Tibial artery (tissue), 4 donors: Measurements from ENCODE around the gene HRH2.
A peak's percentile ranks its signal among the peaks of the same experiment; 100 is the strongest.

Experiments
- DNase-seq, 2 donors: peaks; one replicate each; pipeline ENCODE4 v3.0.0-alpha.2; 2019
- H3K27ac ChIP-seq, 2 donors: fragments of 200-600 bp; sonication (generic) in 1 of 2; 1 replicate in 1 of 2; 2 replicates in 1 of 2; pipeline ENCODE4 v1.5.1; 2018 to 2019; ENCODE audit warnings: mild to moderate bottlenecking in 1 of 2
- H3K27me3 ChIP-seq, 2 donors: fragments of 200-600 bp; sonication (generic) in 1 of 2; one replicate each; pipeline versions ENCODE4 v1.5.1 to v1.6.0; 2016 to 2019
- H3K36me3 ChIP-seq, 3 donors: fragments of 200-600 bp; sonication (generic) in 2 of 3; one replicate each; pipeline ENCODE4 v1.5.1; 2016 to 2019; ENCODE audit warnings: mild to moderate bottlenecking in 2 of 3
- H3K4me1 ChIP-seq, 4 donors: fragments of 200-600 bp; sonication (generic) in 2 of 4; 1 replicate in 3 of 4; 2 replicates in 1 of 4; pipeline ENCODE4 v1.5.1; 2016 to 2019
- H3K4me3 ChIP-seq, 2 donors: fragments of 200-600 bp; sonication (generic) in 1 of 2; 1 replicate in 1 of 2; 2 replicates in 1 of 2; pipeline ENCODE4 v1.5.1; 2018 to 2019; ENCODE audit warnings: mild to moderate bottlenecking in 2 of 2
- H3K9me3 ChIP-seq, 3 donors: fragments of 200-600 bp; sonication (generic) in 1 of 3; one replicate each; pipeline ENCODE4 v1.5.1; 2016 to 2019
- intact Hi-C: fragments of 100-400 bp; cut with DNase I; formaldehyde crosslinking; loops from one replicate; pipeline ENCODE4 v1.15.0; 2023; ENCODE audit warnings: low total_unique reads
- TF ChIP-seq, protein P1 (sequence below), 2 experiments: fragments of 200-600 bp in 1 of 2; fragments of 450-650 bp in 1 of 2; IDR thresholded peaks; one replicate each; pipeline ENCODE4 v1.5.1; 2017 to 2019; ENCODE audit warnings: antibody characterized with exemption in 2 of 2, mild to moderate bottlenecking in 1 of 2, moderate library complexity in 1 of 2

The HRH2 gene

DNA sequence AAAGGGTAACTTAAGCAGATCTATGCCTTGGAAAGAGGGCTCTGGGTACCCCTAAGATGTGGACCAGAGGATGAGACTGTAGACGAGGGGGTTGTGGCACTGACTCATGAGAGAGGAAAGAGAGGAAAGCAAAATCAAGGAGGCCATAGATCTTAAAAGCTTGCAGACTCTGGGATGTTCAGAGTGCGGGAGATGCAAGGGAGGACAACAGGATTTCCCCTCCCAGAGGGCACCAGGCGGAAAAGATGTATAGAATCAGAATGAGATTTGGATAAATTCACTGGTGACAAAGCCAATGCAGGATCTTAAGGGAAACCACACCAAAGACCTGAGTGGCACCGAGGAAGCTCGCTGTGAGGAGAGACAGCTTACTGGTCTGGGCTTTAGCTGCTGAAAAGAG lies 27.1 kb downstream of the HRH2 start:
- no peaks in the 10 kb centered on the region for H3K36me3 ChIP-seq
- TF ChIP-seq, protein P1, sequence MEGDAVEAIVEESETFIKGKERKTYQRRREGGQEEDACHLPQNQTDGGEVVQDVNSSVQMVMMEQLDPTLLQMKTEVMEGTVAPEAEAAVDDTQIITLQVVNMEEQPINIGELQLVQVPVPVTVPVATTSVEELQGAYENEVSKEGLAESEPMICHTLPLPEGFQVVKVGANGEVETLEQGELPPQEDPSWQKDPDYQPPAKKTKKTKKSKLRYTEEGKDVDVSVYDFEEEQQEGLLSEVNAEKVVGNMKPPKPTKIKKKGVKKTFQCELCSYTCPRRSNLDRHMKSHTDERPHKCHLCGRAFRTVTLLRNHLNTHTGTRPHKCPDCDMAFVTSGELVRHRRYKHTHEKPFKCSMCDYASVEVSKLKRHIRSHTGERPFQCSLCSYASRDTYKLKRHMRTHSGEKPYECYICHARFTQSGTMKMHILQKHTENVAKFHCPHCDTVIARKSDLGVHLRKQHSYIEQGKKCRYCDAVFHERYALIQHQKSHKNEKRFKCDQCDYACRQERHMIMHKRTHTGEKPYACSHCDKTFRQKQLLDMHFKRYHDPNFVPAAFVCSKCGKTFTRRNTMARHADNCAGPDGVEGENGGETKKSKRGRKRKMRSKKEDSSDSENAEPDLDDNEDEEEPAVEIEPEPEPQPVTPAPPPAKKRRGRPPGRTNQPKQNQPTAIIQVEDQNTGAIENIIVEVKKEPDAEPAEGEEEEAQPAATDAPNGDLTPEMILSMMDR (IDR thresholded peaks at IDR 0.05): no peak
- intact Hi-C loops: loop anchor here (5.0 kb wide), 1 partner anchor 1413 kb away; no protein-coding TSS in a partner anchor
- H3K4me3 ChIP-seq: no peak overlapping the region
- H3K4me1 ChIP-seq: peaks cover 0 to 64% (median 26%) of the 10 kb centered on the region in 4 donors
- H3K27ac ChIP-seq: no peak overlapping the region
- no peak for DNase-seq
- H3K9me3 ChIP-seq: no peaks in the 10 kb centered on the region
- H3K27me3 ChIP-seq: no peaks in the 10 kb centered on the region

DNA sequence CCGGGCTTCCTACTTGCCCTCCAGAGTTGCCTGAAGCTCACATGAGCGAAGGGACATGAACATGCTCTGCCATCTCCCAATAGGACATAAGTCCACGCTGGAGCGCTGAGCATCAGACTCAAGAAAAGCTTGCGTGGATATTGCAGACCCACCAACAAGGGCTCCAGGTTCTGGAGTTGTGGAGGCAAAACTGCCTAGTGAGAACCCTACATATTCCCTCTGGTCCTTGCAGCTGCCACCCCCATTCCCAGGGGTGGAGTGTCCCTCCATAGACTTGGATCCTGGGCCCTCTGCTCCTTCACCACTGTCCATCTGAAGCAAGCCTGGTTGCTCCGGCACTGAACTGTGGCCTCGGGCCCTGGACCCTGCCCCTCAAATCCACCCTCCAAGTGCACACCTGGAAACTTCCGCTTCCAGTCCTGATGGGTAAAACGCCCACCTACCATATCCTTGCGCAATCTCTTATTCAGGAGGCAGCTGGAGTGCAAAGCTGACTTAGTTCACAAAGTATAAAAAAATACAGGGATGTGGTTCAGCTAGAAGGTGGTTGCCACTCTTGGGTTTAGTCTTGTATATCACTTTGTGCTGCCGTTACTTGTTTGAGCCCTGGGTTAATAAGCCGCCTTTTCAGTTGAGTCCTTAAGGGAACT lies 28.0 kb downstream of the HRH2 start:
- H3K9me3 ChIP-seq: no peaks in the 10 kb centered on the region
- H3K4me1 ChIP-seq: peaks cover 0 to 60% (median 26%) of the 10 kb centered on the region in 4 donors
- H3K4me3 ChIP-seq: no peak overlapping the region
- no peaks in the 10 kb centered on the region for H3K27me3 ChIP-seq
- TF ChIP-seq, protein P1 (IDR thresholded peaks at IDR 0.05): no peak
- no peak overlapping the region for H3K27ac ChIP-seq
- H3K36me3 ChIP-seq: no peaks in the 10 kb centered on the region
- no peak for DNase-seq
- intact Hi-C loops: no loop called here

DNA sequence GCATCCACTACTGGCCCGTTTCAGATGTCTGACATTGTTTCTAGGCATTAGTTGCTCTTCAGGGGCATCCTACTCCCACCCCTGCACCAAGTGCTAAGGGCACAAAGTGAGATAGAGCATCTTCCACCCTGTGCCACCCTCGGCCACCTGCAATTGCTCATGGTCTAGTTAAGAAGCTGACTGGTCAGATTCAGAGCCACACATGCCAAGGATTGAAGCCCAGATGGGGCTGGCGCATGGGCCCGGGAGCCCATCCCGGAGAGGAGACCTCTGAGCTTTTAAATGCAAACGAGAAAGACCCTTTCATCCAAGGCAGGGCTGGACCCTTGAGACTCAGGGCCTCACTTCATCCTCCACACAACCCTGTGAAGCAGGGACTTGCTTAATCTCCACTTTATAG lies 28.5 kb downstream of the HRH2 start:
- Histone ChIP-seq H3K4me3 (no peak overlapping the region), H3K27ac (peak overlapping the region in 1 of 2 donors; percentile 15), H3K27me3 (no peaks in the 10 kb centered on the region), H3K36me3 (no peaks in the 10 kb centered on the region), H3K9me3 (no peaks in the 10 kb centered on the region), H3K4me1 (peaks cover 0 to 54% (median 22%) of the 10 kb centered on the region in 4 donors)
- TF ChIP-seq, protein P1 (IDR thresholded peaks at IDR 0.05): no peak
- intact Hi-C loops: no loop called here
- no peak for DNase-seq

- Histone ChIP-seq H3K4me3 (no peak overlapping the region), H3K4me1 (peaks cover 0 to 50% (median 20%) of the 10 kb centered on the region in 4 donors), H3K27me3 (no peaks in the 10 kb centered on the region), H3K27ac (peak overlapping the region in 1 of 2 donors; percentile 15), H3K36me3 (no peaks in the 10 kb centered on the region), H3K9me3 (no peaks in the 10 kb centered on the region)
- TF ChIP-seq, protein P1 (IDR thresholded peaks at IDR 0.05): no peak
- intact Hi-C loops: no loop called here
- DNase-seq: no peak
These were observed 29.0 kb downstream of the HRH2 start for GRCh38 chr5:175686826-175687225.

GRCh38 chr5:175687231-175687701 lies 29.4 kb downstream of the HRH2 start:
- H3K27ac ChIP-seq: peak overlapping the region in 1 of 2 donors; percentile 15

More at GRCh38 chr5:175687231-175687701, 29.4 kb downstream of the HRH2 start:
- TF ChIP-seq, protein P1 (IDR thresholded peaks at IDR 0.05): no peak
- H3K36me3 ChIP-seq: no peaks in the 10 kb centered on the region
- peaks cover 0 to 49% (median 18%) of the 10 kb centered on the region in 4 donors for H3K4me1 ChIP-seq
- intact Hi-C loops: no loop called here
- no peaks in the 10 kb centered on the region for H3K27me3 ChIP-seq
- no peaks in the 10 kb centered on the region for H3K9me3 ChIP-seq
- DNase-seq: peak in 1 of 2 donors; percentile 81
- H3K4me3 ChIP-seq: no peak overlapping the region
